ENCODE results near the gene PTMS. TPM values are rescaled to one million over a fixed set of nuclear protein-coding genes. Genes with fewer than 3 reads are reported as not detected.

PTMS gene
- total RNA-seq, 2 donors from 2014 or later = 285 to 339 TPM

DNA sequence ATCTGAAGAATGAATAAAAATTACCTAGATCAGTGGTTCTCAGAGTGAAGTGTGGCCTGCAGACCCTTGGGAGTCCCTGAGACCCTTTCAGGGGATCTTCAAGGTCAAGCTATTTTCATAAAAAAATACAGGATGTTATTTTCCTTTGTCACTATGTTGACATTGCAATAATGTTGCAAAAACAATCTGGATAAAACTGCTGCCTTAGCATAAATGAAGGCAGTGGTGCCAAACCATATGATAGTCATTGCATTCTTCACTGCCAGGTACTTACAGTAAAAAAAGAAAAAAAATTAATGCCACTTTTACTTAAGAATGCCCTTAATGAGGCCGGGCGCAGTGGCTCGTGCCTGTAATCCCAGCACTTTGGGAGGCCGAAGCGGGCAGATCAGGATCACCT is 21.1 kb downstream of the PTMS start:
- Histone ChIP-seq H3K27ac (no peak overlapping the region), H3K4me1 (replicated peaks) (no peaks in the 10 kb centered on the region), H3K9me3 (no peaks in the 10 kb centered on the region), H3K36me3 (no peaks in the 10 kb centered on the region), H3K4me3 (no peak overlapping the region), H3K27me3 (replicated peaks; ENCODE audit: insufficient read depth) (no peaks in the 10 kb centered on the region)
- WGBS = 89% methylated on average over 5 of the region's 5 CpGs
- intact Hi-C loops (cut with DNase I) = no loop called here
- DNase-seq (ENCODE audit: low spot score) = no peak
- TF ChIP-seq, protein P1, sequence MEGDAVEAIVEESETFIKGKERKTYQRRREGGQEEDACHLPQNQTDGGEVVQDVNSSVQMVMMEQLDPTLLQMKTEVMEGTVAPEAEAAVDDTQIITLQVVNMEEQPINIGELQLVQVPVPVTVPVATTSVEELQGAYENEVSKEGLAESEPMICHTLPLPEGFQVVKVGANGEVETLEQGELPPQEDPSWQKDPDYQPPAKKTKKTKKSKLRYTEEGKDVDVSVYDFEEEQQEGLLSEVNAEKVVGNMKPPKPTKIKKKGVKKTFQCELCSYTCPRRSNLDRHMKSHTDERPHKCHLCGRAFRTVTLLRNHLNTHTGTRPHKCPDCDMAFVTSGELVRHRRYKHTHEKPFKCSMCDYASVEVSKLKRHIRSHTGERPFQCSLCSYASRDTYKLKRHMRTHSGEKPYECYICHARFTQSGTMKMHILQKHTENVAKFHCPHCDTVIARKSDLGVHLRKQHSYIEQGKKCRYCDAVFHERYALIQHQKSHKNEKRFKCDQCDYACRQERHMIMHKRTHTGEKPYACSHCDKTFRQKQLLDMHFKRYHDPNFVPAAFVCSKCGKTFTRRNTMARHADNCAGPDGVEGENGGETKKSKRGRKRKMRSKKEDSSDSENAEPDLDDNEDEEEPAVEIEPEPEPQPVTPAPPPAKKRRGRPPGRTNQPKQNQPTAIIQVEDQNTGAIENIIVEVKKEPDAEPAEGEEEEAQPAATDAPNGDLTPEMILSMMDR (IDR thresholded peaks at IDR 0.05) = no peak

- no peak for DNase-seq (ENCODE audit: low spot score)
- Histone ChIP-seq H3K27me3 (replicated peaks; ENCODE audit: insufficient read depth) (no peaks in the 10 kb centered on the region), H3K9me3 (no peaks in the 10 kb centered on the region), H3K27ac (no peak within 1 kb of the TSS), H3K4me3 (no peak within 1 kb of the TSS), H3K36me3 (no peaks in the 10 kb centered on the region), H3K4me1 (replicated peaks) (no peaks in the 10 kb centered on the region)
- TF ChIP-seq POLR2A (IDR thresholded peaks at IDR 0.05) (no peak), POLR2AphosphoS5 (IDR thresholded peaks at IDR 0.05) (no peak)
- TF ChIP-seq, protein P1 (IDR thresholded peaks at IDR 0.05) = no peak
- intact Hi-C loops (cut with DNase I) = no loop called here
- WGBS = 55% methylated on average over 18 of the region's 18 CpGs
Observed at GRCh38 chr12:6788972-6789924, 23.1 kb downstream of the PTMS start, which contains the start of gene CD4. Gene CD4, plus strand, starts transcription at chr12:6789528. Its CDS starts 10,611 bp downstream, at chr12:6800139.

DNA sequence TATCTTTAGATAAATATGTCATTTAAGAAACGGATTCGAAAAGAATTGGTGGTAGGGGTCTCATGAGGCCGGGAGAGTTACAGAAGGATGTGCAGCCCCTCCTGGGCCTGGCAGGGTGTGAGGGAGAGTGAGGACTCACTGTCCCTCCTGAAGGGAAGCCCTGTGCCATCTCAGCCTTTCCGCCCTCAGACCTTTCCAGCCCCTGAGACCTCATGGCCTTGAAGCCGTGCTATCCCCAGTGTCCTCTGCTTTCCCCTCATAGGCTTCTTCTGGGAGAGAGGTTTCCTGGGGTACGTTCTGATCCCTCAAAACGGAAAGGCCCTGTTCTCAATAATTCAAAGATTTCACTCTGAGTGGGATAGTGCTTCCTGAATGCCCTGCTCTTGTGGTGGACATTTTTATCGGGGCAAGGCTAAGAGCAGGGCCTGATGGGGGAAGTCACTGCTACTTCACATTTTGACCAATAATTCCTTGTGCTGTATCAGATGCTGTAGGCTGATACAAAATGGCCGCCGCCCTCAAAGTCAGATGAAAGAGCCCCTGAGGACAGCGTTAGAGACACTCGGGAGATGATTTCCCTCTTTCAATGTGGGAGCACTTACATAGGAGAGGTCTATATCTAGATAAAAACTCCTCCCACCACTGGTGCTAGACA is 24.5 kb downstream of the PTMS start:
- intact Hi-C loops (cut with DNase I) = no loop called here
- DNase-seq (ENCODE audit: low spot score) = no peak
- TF ChIP-seq POLR2A (IDR thresholded peaks at IDR 0.05) (no peak), POLR2AphosphoS5 (IDR thresholded peaks at IDR 0.05) (no peak)
- TF ChIP-seq, protein P1 (IDR thresholded peaks at IDR 0.05) = no peak
- Histone ChIP-seq H3K36me3 (no peaks in the 10 kb centered on the region), H3K27ac (no peak overlapping the region), H3K27me3 (replicated peaks; ENCODE audit: insufficient read depth) (no peaks in the 10 kb centered on the region), H3K4me1 (replicated peaks) (no peaks in the 10 kb centered on the region), H3K9me3 (no peaks in the 10 kb centered on the region), H3K4me3 (no peak overlapping the region)
- 87% methylated on average over 12 of the region's 12 CpGs for WGBS

DNA sequence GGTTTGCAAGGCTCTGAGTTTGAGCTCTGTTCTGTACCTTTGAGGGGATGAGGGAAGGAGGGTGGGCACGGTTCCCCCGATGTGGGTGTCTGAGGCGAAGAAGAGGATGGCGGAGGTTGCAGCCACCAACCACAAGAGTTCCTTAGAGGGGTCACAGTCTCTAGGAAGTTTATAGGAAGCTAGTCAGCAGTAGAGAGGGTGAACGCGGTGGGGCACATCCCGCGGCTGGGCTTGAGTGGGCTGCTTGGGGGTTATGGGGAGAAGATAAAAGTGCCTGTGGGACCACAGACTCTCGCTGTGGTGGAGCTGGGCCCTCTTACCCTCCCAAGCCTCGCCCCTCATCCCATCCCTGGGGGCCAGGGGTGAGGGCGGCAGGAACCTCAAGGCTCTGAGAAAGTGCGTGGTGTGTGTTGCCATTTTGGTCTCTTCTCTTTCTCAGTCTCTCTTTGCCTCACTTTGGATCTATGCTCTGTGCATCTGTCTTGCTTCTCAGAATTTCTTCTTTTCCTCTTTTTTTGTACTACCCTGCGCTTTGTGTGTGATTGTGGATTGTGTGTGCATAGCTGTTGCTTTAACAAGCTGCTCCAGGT is 25.9 kb downstream of the PTMS start:
- WGBS = 88% methylated on average over 13 of the region's 13 CpGs
- H3K27me3 ChIP-seq (replicated peaks; ENCODE audit: insufficient read depth) = no peaks in the 10 kb centered on the region
- intact Hi-C loops (cut with DNase I) = no loop called here
- no peak overlapping the region for H3K4me3 ChIP-seq
- no peaks in the 10 kb centered on the region for H3K4me1 ChIP-seq (replicated peaks)
- H3K9me3 ChIP-seq = no peaks in the 10 kb centered on the region
- H3K36me3 ChIP-seq = no peaks in the 10 kb centered on the region
- no peak overlapping the region for H3K27ac ChIP-seq
- no peak for DNase-seq (ENCODE audit: low spot score)
- TF ChIP-seq POLR2A (IDR thresholded peaks at IDR 0.05) (no peak), POLR2AphosphoS5 (IDR thresholded peaks at IDR 0.05) (no peak)
- TF ChIP-seq, protein P1 (IDR thresholded peaks at IDR 0.05) = no peak

Data from prostate gland (tissue), 2 donors.